ENCODE measurements around the gene NPPA.
"Not testable (repeated sequence)": the region's sequence is repeated elsewhere in the genome, so short reads cannot be mapped to it uniquely, and the experiment has no call there.

NPPA gene

DNA sequence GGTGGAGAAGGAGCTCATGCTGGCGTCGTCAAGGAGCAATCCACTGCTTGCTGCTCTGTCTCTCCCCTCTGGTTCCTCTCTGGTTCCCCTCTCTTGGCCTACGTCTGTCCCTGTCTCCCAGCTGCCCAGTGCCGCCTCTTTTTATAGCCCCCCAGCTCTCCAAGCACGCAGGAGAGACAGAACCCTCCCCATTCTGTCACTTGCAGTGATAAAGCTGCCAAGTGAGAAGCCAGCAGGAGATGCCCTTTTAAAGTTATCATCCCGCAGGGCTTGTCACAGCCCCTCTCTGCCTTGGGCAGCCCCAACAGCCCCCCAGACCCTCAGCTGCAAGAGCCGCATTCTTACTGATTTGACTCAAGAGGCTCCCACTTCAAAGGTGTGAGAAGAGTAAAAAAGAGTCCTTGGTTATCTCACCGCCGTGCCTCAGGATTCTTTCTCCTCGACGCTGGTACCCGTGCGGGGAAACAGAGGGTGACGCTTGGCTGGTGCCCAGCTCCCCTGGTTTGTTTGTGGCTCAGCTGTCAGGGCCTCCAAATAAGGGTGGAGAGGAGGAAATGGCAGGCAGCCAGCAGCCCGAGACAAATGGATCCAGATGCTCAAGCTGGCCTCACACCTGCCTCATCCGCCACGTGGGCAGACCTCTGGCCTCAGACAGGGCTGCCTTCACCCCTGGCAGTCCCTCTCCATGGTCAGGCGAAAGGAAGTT is at the start of gene NPPA:
NPPA (minus strand) TSS at position 117 of the 706 bp plus-strand sequence; CDS start at position 18, 99 bp downstream.
- DNase-seq (ENCODE audit: low read depth, low spot score), result no peak

DNA sequence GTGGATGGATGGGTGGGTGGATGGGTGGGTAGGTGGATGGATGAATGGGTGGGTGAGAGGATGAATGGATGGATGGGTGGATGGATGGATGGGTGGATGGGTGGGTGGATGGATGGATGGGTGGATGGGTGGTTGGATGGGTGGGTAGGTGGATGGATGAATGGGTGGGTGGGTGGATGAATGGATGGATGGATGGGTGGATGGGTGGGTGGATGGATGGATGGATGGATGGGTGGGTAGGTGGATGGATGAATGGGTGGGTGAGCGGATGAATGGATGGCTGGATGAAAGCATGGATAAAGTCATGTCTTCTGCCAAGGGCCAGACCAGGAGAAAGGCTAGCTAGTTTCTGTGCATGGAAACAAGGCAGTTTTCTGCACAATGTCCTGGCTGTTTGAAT is 46.9 kb upstream of the NPPA start:
- DNase-seq (ENCODE audit: low read depth, low spot score), result not testable (repeated sequence)

DNA sequence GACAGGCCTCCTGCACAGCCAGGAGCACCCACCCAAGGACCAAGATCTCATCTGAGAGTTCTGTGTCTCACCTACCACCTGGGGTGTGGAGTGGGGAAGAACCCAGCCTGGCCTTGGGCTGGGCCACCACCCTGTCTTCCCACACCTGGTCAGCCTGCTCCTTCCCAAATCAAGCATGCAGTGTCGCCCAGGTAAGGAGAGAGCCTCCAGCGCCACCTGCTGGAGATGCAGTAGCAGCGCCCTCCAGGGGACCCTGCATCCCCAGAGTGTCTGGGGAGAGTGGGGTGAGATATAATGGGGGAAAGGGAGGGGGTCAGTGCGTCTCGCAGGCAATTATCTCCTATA is 46.3 kb upstream of the NPPA start:
- DNase-seq (ENCODE audit: low read depth, low spot score), result peak; percentile 71

DNA sequence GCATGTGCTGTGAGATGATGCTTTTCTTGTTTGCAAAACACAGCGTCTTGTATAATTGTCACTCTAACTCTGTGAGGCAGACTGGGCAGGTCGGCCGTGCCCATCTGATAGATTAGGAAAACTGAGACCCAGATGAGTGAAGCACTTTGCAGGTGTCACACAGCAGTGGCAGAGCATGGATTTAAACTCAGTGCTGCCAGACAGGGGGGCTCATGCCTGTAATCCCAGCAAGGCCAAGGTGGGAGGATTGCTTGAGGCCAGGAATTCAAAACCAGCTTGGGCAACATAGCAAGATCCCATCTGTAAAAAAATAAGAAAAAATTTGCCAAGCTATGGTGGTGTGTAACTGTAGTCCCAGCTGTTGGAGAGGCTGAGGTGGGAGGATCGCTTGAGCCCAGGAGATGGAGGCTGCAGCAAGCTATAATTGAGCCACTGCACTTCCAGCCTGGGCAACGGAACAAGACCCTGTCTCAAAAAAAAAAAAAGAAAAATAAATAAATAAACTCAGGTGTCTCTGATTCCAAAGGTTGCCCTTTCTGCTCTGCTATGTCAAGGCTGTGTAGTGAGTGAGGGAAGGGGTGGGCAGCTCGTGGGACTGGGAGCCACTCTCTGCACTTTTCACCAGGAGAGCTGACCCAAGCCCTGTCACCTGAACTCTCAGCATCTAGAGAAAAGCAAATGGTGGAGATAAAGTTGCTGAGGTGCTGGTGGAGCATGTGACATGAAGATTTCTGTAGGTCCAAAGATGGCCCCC is 44.0 kb upstream of the NPPA start:
- no peak for DNase-seq (ENCODE audit: low read depth, low spot score)

DNA sequence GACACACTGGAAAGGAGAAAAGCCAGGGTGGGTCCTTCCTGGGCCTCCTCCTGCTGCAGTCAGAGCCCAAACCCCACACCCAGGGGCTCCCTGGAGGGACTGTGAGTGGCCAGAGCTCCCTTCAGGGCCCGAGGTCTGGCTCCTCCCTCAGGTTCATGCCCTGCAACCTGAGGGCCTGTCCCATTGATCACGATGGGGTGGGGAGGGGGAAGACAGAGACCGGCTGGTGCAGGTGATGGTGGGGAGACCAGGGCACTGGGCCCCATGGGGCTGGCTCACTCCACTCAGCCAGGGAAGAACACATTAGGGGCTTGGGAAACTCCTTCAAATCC is 41.3 kb upstream of the NPPA start:
- no peak for DNase-seq (ENCODE audit: low read depth, low spot score)

DNA sequence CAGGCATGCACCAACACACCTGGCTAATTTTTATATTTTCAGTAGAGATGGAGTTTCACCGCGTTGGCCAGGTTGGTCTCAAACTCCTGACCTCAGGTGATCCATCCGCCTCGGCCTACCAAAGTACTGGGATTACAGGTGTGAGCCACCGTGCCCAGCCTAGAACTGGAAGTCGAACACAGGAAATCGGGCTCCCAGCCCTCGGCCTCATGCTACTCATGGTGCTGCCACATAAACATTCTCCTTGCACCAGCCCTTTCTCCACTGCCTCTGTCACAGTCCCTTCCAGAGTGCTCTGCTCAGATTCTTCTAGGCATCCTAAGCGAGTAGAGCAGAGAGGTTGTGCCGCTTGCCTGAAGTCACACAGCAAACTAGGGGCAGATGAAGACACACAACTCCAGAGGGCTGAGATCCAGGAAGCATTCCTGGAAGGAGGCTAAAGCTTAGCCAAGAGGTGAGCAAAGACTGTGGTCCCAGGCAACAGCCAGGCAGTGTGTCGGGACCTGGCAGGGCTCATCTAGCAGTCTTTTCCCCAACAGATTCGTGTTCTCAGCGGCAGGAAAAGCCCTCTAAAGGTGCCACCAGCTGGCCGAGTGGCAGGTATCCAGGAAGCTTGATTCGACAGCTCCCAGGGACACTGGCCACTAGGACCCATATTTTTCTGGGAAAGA is 40.8 kb upstream of the NPPA start:
- no peak for DNase-seq (ENCODE audit: low read depth, low spot score)

DNA sequence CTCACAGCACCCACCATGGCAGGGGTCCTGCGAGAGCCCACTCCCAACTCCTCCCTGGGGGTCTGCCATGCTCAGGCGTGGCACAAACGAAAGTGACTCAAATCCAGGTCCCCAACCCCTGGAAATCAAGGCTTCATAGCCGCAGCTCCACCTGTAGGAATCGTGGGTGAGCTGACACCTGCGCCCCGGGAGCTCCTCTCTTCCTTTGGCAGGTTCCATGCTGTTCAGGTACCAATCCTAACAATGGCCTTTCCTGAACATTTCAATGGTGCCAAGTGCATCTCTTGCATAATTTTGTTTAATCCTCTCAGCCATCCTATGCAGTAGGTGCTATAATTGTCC is 40.1 kb upstream of the NPPA start:
- no peak for DNase-seq (ENCODE audit: low read depth, low spot score)

DNA sequence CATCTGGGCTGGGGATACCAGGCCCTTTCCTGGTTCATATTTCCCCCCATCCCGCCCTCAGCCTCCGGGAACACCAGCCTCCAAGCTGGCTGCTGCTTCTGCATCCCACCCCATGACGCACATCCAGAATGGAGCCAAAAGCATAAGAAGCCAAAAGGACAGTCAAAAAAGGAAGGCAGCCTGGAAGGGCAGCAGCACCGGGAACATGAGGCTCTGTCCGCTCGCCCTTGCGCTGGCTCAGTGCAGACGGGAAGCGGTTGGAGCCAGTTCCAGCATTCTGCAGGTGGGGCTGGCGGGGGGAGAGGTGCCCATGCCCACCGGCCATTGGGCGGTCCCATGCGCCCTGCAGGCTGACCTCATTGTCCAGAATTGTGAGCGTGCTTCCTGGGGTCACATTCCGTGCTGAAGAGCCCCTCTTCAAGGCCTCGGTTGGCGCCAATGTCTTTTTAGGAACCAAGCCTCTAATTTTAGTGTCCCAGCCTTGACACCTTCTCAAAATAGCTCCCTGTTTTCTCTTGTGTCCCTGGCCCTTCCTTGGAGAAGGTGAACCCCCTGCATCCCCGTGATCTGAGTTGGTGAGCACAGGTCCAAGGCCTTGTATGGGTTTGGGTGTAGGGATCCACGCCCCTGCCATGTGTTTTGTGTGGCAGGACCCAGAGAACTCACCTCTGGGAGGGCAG is 39.5 kb upstream of the NPPA start:
- DNase-seq (ENCODE audit: low read depth, low spot score), result no peak

DNA sequence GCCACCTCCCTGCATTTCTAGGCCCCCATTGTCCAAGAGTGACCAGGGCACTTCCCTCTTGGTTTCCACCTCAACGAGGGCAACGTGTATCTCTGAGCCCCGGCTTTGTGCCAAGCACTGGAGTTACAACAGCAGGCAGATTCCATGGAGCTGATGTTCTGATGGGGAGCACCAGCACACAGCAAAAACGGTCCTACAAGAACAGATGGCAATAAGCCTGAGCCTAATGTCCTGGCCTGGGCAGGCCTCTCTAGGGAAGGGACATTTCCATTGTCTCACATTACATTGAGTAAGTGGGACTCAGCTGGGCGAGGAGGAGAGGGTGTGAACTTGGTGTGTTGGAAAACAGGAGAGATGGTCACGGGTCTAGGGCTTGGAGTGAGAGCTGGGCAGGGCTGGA is 38.3 kb upstream of the NPPA start:
- DNase-seq (ENCODE audit: low read depth, low spot score), result no peak

DNA sequence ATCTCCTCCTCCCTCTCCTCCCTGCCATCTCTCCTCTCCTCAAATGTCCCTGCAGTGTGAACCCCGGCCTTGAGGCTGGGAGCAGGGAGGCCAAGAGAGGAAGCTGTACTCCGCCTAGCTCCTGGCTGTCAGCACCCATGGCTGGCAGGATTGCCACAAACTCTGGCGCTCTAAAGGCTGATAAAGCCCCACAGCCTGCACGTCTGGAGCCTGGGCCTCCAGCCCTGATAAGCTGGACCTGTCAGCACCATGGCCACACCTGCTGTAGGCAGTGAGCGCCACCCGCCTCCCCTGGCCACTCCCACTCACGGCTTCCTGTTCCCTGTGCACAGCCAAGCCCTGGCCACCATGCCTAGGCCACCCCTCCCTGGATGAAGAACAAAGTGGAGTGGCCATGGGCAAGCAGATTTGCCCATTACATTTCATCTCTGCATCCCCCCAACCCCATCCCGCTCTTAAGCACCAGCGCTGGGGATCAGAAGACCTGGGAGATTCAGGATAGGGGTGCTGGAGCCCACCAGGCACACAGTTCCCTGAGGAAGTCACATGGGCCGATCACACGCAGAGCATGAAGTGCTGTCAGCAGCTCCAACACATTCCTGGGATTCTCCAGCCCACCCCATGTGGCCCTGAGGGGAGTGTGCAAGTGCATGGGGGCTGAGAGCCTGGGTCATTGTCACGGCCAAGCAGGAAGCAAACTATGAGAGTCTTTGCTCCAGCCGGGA is 35.4 kb upstream of the NPPA start:
- DNase-seq (ENCODE audit: low read depth, low spot score), result peak; percentile 78

DNA sequence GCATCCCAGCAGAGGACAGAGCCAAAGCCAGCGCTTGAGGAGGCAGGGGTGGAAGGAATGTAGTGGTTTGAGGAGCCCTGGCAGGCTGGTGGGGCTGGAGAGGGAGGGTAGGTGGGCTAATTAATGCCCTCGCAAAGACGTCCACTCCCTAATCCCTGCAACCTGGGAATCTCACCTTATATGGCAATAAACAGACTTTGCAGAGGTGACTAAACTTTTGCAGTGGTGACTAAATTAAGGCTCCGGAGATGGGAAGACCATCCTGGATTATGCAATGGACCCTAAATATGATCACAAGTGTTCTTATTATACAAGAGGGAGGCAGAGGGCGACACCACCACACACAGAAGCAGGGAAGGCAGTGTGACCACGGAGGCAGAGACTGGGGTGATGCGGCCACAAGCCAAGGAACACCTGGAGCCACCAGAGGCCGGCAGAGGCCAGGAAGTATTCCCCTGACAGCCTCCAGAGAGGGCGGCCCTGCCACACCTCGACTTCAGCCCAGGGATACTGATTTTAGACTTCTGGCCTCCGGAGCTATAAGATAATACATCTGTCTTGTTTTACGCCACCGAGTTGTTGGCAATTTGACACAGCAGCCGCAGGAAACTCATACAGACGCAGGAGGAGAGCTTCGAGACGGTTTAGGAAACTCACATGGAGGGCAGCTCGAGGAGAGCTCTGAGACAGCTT is 34.3 kb upstream of the NPPA start:
- DNase-seq (ENCODE audit: low read depth, low spot score), result no peak

DNA sequence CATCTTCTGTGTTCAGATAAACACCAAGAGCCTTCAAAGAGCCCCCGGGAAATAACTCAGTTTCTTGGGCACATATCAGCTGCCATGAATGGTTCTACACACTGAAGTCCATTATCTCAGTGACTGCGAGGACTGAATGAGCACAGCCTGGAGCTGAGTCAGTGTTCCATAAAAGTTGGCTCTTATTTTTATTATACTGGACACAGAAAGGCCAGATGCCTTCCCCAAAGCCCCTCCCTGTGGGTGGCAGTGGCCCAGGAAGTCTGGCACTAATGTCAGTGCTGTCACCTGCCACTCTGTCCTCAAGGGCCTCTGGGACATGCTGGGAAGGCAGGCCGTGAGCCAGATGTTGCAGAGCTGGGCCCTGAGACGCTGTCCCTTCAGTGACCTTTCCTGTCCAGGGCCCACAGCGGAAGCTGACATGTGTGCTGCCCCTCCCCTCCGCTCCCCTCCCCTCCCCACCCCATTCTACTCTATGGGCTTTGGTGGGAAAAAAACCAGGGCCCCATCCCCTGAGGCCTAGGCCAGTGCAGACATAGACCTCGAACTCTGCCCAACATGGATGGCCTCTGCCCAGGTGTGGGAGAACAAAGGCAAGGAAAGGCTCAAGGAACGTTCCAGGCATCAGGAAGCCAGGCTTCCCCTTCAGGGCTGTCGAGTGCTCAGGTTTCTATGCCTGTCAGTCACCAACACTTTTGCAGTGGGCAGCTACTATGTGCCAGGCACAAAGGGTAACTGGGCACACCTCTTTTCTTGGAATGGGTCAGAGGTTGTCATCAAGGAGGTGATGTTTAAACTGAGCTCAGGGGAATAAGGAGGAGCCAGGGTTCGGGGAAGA is 33.5 kb upstream of the NPPA start:
- no peak for DNase-seq (ENCODE audit: low read depth, low spot score)

DNA sequence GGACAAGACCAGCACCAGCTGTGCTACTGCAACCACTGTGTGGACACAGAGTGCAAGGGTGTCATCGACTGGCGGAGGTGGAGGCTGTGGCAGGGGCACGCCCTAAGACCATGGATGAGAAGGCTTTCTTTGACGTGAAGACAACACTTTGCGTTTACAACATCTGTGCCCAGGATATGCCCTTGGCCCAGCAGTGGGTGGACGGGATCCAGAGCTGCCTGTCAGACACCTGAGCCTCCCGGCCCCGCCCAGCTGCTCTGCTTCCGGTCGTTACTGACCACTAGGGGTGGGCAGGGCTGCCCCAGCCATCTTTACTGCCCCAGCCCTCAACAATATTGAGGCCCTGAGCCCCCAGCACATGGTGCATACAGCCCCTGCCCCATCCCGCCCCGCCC is 32.6 kb upstream of the NPPA start:
- no peak for DNase-seq (ENCODE audit: low read depth, low spot score)

DNA sequence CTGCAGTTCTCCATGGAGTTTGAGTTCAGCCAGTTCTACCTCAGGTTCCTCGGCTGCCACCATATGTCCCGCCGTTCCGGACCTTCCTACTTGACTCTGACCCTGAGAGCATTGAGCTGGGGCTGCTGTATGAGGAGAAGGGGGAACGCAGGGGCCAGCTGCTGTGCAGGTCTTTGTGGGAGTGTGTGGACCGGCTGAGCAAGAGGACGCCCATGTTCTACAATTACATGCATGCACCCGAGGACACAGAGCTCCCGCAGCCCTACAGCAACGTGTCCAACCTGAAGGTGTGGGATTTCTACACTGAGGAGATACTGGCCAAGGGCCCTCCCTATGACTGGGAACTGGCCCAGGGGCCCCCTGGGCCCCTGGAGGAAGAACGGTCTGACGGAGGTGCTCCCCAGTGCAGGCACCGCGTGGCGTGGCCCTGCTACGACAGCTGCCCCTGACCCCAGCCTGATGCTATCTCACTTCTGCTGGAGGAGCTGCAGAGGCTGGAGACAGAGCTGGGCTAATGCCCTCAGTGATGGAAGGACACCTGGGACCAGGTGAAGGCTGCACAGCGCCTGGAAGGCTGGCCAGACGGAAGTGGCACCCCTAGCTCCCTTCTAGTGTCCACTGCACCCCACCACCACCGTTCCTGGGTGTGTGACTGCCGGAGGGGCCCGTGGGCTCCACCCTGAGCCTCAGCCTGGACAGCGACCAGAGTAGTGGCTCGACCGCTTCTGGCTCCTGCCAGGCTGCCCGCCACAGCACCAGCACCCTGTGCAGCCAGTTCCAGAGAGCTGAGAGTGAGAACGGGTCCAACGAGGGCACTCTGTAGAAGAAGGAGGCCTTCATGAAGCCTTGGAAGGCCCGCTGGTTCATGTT is 32.0 kb upstream of the NPPA start:
- DNase-seq (ENCODE audit: low read depth, low spot score), result no peak

DNA sequence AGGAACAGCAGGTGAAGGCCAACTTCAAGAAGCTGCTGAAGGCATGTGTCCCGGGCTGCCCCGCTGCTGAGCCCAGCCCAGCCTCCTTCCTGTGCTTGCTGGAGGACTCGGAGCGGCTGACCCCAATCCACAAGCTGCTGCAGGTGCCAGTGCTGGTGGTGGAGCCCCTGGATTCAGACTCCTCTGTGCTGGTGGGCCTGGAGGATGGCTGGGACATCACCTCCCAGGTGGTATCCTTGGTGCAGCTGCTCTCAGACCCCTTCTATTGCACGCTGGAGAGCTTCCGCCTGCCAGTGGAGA is 31.3 kb upstream of the NPPA start:
- DNase-seq (ENCODE audit: low read depth, low spot score), result no peak

DNA sequence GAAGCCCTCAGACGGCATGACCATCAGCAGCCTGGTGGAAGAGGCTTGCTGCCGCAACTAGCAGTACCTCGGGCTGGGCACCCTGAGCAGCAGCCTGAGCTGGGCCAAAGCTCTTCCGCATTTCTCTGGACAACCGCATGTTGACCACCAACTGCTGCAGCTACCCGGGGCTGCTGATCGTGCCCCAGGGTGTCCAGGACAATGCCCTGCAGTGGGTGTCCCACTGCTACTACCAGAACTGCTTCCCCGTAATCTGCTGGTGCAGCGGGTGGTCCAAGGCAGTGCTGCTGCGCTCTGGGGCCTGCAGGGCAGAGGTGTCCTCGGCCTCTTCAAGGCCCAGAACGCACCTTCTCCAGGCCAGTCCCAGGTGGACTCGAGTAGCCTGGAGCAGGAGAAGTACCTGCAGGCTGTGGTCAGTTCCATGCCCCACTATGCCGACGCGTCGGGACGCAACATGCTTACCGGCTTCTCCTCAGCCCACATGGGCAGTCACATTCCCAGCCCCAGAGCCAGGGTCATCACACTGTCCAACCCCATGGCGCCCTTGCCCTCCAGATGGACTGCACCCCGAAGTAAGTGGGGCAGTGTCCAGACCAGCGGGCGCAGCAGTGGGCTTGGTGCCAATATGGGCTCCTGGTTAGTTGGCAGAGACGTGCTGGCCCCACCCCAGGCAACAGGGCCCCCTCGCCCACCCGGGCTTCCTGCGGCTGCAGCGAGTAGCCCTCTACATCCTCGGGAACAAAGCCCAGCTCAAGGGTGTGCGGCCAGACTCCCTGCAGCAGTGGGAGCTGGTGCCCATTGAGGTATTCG is 30.7 kb upstream of the NPPA start:
- no peak for DNase-seq (ENCODE audit: low read depth, low spot score)

DNA sequence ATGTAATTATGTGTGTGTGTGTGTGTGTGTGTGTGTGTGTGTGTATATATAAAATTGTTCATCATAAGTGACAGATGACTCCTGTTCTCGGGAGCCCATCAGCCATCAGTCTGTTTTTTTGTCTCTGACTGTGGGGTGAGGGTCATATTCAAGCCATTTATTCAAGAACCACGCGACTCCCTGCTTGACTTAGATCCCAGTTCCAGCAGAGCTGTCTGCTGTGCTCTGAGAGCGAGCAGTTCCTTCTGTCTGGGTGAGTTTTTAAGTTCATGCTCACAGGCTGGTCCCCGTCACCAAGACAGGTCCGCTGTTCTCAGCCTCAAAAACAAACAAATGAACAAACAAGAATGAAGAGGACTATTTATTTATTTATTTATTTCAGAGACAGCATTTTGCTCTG is 29.5 kb upstream of the NPPA start:
- DNase-seq (ENCODE audit: low read depth, low spot score), result no peak

DNA sequence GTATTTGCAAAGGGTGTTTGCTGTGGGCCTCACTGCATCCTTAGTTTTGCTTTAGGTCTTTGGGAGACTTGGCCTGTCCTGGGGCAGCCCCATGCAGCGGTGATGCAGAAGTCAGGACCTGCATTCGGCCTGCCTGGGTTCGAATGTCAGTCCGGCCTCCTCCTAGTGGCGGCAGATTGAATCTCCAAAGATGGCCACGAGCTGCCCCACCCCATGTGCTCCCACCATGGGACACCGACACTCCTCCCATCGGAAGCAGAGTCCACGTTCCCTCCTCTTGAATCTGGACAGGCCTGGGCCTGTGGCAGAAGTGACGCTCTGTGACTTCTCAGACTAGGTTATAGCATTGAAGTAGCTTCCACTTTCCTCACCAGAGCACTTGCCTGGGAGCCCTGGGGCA is 27.5 kb upstream of the NPPA start:
- no peak for DNase-seq (ENCODE audit: low read depth, low spot score)

DNA sequence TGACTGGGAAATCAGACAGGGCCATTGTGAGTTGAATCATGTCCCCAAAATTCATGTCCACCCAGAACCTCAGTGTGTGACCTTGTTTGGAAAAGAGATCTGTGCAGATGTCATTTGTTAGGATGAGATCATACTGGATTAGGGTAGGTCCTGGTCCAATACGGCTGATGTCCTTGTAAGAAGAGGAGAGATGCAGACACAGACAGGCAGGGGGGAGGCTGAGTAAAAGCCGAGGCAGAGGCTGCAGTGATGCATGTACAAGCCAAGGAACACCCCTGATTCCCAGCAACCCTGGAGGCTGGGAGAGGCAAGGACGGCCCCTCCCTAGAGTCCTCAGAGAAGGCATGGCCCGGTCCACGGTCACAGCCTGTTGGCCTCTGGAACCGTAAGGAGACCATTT is 27.0 kb upstream of the NPPA start:
- no peak for DNase-seq (ENCODE audit: low read depth, low spot score)

Measured in ELF-1 (cell line).